ENCODE results near the gene TGFBI.

TGFBI gene

DNA sequence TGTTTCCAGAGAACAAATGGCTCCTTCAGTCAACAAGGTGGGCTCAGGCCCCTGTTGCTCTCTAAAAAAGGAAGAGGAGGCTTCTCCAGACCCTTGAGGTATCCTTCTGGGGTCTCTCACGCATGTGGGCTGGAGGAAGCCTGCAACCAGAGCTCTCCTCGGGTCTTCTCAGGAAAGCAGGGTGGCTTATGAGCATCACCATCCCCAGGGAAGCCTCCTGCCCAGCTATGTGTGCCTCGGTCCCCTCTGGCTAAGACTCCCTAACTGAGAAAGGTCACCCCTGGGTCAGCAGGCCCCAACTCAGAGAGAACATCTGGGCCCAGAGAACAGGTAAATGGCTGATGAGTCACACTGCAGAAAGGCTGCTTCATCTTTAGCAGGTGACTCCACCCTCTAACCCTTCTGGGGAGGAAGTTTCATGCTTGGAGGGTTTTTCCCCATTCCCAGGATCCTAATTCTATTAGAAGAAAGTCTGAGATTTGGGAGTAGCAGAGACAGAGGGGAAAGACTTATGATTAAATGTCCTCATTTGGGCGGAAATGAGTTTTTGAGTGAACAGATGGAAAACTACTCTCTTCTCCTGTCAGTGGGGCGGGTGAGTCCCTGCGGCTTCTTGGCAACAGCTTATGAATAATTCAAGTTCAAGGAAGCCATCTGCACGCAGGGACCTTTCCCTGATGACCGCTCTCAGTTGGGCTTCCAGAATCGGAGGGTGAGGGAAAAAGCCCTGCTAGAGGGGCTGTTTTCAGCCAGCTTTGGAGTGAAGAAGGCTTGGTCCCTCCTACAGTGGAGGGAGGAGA lies 41.9 kb downstream of the TGFBI start:
- no peak for DNase-seq

DNA sequence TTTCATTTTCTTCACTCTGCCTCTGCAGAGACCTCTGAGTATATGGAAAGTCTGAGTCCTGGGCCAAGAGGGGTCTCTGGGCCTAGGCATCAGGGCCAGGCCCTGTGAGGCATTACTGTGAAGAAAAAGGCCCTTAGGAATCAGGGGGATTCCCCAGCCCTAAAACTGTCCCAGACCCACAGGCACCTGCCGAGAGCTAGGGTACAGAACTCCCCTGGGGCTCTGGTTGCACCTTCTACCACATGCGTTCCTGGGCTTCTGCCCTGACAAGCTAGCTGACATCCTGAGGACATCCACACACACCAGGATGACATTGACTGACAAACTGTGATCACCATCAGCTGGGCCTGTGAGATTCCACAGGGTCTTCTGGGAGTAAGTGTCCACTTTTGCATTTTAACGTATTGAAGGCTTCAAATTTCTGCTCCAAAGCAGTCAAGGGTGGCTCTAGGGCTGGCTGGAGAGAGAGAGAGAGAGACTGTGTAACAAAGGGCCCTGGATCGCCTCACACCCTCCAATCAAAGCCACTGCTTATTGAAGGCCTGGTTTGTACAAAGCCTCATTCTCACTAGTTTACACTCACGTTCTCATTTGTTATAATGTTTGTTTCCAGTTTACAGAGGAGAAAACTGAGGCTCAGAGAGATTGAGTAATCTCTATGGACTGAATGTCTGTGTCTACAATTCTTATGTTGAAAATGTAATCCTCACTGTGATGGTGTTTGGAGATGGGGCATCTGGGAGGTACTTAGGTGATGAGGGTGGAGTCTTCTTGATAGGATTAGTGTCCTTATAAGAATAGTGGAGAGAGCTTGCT lies 45.1 kb downstream of the TGFBI start:
- DNase-seq = no peak

DNA sequence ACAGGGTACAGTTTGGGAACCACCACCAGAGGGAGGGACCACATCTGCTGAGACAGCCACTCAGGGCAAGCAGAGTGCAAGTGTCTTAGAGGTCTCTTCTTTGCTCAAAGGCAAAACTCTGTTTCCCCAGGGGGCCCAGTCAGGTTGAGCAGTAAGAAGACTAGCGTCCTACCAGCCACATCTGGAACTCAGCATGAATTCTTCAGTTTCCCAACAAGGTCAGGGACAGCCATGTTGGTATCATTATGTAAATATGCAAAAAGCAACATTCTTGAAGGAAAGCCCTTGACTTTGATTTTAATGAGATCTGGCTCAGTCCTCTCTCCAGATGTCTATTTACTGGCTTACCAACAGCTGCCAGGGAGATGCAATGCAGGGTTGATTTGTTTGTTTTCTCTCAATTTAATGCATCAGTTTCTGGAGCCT lies 46.7 kb downstream of the TGFBI start:
- DNase-seq = no peak

DNA sequence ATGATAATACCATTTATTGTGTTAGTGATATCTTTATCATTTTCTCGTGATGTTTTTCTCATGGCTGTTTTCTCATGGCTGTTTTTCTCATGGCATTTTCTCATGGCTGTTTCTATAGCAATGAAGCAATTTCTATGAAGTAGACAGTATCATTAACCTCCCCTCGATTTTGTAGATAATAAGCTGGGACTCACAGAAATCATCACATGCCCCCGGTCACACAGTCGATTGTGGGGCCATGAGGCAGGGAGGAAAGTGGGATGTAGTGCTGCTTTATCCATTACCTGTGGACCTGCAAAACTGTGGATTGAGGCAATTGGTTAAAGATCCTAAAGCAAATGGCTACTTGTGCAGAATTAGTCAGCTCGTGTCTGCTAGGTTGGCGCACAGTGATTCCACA lies 47.3 kb downstream of the TGFBI start:
- no peak for DNase-seq

DNA sequence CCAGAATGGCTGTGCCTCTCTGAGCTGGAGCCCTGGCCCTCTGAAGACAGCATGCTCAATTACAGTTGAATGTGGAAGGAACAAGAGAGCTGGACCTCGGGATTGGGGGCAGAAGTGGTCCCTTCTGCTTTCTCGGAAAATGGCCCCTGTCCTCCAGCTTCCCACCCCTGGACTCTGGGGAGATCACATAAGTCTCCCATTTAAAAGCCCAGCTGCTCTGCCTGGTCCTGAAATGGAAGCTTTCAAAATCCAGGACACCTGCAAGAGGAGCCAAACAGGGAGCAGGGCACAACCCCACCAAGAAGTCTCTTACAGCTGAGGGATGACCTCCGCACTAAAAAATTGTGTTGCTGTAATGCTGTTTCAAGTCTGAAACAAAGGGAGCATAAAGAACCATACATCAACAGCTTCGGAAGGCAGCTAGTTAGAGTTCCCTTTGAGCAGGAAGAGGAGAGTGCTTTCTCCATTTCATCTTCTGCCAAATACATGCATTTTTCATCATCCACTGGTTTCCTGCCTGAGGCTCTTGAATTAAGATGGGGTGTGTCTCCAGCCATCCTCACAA lies 48.2 kb downstream of the TGFBI start:
- DNase-seq = no peak

DNA sequence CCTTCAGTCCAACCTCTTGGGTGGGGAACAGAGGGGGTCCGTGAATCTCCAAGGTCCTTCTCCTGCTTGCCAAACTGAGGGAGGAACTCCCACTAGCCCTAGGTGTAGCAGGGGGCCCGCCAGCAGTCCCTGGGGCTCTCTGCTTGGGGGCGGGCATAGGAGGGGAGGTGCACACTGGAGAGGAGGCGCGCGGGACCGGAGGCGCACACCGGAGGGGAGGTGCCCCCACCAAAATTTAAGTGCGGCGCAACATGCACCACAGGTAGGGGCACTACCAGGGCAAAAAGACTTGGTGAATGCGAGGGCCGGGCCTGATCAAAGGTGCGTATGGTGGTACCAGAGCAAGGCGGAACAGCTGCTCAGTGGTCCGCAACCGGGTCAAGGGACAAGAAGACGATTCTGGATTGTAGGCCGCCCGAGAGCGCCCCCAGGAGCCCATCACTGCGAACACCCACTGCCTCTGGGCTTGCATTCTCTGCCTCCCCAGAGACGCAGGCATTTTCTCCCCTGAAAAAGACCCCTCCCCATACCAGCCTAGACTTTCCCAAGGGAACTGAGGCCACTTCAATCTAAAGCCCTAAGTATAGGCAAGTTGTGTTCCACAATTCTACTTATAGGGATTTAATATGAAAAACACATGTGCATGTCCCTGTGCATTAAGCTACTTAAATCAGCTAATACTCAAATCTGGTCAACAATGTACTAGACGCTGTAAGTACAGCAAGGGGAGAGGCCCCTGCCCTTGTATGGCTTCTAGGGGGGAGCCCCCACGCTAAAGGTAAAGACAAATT lies 50.6 kb downstream of the TGFBI start:
- no peak for DNase-seq

DNA sequence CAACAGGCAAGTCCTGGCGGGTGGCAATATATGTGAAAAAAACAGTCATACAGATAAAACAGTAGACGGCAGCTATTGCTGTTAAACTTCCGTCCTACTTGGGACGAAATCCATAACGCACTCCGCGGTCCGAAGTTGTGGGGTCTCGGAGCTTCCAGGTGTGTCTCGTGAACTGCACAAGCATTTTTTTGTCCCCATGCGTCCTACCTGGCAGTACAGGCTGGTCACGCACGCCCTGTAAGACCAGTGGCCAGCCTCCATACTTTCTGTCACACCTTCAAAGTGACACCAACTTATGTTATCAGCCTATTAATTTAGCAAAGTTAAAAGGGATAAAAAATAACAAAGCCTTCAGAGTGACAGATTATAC lies 51.3 kb downstream of the TGFBI start:
- DNase-seq = no peak

DNA sequence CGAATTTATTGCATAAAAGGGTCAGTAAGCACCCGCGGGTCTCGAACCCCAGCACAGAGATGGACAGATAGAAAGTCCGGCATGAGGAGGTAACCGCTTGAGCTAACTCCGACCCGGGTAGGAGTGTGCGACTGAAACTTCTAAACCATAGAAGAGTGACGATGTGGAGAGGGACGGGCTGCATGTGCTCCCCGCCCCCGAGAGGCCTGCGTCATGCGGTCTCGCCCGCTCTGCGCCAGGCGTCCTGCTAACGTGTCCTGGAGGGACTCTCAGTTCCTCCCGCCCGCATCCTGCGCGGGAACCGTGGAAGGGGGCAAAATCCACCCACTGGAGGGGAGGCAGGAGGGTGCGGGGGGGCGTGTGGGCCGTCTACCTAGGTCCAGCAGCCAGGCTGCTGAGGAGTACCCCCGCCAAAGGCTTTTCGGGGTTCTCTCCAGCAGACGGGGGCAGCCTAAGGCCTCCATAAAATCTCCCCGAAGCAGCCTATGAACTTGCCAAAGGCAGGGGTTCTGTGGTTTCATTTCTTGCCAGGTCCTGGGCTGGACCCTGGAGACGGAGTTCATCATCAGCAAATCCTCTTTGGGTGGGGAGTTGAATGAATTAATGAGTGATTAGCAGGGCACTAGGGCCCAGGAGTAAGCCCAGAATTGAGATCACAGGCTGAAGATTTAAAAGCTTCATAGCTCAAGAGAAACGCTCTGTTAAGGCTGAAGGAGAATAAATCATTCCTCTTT lies 51.9 kb downstream of the TGFBI start:
- DNase-seq = peak; percentile 90

DNA sequence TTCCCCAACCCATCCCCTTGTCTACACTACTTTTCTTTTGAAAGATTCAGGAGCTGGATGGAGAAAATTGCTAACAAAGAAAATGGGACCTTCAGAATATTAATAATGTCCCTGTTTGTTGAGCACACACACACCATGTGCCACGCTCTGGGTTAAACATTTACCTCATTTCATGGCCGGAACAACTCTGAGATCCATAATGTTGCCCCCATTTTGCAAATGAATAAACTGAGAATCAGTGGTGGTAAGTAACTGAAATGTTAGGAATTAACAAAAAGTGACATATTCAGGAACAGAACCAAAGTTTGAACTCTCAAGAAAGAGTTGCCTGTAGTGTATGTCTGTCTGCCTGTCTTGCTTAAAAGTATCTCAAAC lies 52.4 kb downstream of the TGFBI start:
- DNase-seq = no peak

DNA sequence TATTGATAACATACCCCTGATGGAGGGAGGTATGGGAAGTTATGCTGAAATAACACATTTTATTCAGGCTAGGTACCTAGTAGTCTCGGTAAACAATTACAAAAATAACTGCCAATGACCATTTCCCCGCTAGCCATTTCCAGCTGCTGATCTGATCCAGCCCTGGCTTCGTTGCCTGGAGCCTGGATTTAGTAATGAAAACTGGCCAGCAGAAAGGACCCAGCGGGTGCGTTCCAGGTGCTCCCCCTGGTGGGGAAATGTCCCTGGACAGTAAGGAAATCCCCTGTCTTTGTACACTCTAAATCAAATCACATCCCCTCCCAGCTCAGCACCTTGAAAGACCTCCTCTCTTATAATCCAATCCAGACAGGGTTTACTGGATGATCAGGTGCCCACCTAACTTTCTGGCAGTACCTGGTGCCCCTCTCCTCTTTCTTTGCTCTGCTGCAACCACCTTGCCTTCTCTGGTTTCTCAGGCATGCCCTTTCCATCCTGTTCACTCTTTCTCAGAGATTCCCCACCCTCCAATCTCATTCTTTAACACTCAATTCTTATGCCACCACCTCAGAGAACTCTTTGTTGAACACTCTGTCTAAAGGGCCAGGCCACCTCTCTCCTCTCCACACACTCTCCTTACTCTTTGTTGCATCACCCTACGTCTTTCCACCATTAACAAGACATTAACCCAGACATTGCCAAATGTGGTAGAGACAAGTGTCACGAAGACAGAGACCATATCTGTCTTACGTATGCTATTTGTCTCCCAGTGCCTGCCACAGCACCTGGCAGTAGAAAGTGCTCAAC lies 53.8 kb downstream of the TGFBI start:
- DNase-seq = peak; percentile 79

DNA sequence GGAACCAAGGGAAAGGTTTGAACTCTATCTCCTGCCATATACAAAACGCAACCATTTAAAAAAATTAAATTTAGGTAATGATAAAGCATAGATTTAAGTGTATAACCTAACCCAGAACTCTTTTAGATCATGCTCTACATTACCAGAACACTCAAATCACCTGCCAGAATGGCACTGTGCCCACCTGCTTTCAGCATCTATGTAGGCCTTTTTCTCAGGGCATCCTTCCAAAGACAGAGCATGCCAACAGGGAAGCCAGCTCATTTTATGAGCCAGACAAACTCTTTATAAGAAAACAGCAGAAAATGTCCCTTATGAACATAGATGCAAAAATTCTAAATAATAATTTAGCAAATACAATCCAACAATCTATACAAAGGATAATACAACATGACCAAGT lies 55.9 kb downstream of the TGFBI start:
- DNase-seq = no peak

DNA sequence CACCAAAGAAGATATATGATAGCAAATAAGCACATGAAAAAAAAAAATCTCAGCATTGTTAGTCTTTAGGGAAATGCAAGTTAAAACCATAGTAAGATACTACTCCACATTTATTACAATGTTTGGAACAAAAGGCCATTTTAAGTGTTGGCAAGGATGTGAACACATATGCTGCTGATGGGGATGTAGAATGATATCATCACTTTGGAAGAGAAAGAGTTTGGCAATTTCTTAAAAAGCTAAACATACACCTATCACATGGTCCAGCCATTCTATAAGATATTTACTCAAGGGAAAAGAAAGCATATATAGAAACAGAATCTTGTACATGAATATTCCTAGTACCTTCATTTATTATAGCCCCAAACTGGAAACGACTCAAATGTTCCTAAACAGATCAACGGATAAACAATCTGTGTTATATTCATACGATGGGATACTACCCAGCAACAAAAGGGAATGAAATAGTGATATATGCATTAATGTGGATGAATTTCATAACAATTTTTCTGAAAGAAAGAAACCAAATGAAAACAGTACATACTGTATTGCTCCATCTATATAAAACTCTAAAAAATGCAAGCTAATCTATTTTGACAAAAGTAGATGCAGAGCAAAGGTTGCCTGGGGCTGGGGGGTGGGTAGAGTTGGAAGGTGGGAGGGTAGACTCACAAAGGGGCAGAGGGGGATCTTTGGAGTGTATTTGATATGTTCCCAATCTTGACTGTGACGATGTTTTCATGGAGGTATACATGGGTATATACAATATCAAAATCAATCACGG lies 58.2 kb downstream of the TGFBI start:
- DNase-seq = no peak

DNA sequence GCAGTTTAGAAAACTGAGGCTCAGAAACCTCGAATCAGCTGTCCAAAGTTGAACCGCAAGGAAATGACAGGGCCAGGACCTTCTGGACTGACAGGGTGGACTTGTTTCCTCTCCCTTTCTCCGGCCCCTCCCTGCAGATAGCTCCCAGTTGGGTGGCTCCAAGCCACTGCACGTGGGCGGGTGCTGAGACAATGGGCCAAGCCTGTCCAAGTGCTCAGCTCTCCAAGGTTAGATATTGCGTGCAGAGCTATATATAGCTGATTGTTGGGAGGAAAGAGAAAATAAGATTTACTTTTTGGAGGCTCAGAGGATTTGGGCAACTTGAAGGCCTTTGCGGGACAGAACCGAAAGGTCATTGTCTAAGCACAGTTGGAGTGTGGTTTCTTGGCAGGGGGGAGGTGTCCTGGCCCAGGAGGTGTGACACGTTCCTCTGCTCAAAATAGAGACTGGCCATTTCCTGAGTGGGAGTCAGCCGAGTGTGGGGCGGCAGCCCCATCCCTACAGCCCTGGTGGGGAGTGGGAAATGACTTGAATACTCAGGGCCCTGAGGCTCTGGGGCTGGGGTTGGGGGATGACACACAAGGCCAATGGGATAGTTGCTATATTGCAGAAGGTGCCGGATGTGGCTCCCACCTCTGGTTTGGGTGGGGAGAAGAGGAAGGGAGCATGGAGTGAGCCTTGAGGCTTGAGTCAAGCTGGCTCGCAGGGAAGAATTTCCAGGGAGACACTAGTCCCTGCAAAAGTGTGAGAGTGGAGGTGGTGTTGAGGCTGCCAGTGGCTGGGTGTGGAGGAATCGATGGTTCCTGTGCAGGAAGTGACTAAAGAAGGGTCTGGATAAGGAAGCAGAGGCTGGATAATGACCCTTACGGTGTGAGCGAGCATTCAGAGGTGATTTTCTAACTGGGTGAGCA lies 59.4 kb downstream of the TGFBI start:
- no peak for DNase-seq

DNA sequence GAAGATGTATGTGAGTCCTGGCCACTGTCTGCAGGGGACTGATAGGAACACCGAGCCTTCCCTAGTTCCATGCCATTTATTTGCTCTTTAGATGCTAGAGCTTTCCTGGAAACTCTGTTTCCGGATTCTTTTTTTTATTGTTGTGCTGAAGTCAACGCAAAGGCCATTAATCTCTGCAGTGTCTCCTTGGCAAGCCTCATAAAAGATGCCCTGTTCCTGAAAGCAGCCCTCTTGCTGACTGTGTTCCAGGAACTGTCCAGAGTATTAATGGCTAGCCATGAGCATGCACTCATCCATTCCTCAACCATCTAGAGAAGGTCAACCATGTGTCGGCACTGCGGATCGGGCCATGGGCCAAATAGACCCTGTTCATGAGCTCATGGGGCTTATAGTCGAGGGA lies 61.0 kb downstream of the TGFBI start:
- DNase-seq = no peak

DNA sequence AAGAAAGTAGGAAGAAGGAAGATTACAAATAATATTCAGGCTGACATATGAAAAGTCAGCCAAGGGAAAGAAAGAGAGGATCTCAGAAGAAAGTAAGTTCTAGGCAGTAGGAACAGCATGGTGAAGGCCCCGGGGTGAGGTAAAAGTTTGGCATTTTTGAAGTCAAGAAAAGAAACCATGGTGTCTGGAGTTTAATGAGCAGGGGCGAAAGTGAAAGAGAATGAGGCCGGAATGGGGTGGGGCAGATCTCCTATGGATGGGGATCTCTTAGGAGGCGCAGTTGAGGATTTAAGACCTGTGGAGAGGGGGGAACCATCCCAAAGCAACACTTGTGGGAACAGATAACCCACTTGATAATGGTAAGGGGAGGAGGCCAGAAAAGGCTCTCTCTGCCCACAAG lies 61.5 kb downstream of the TGFBI start:
- no peak for DNase-seq

DNA sequence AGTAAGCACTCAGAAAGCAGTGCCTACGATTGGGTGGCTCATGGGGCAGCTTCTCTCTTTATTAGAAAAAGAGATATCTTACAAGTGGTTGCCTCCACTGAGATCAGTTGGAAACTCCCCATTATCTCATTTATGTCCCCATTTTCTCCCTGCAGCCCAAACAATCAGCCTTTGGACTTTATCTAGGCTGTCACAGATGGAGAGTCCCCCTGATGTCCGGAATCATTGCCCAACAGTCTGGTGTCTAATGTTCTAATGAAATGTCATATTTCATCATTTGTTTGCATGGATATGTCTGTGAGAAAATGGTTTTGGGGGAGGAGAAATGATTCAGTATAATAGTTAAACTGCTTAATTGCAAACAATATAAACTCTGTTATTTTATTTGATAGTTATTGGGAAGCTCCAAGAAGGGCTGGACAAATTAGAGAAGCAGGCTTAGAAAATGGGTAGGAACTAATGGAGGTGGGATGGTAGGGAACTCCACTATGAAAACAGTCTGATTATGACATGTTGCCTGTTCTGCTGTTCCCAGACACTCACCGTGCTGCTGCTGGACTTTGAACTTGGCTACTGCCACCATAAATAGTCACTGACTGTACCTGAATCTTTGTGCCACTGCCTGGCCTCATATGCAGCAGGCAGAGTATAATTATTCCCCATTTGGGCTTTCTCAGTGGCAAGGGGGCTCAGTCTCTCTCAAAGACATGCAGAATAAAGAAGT lies 65.6 kb downstream of the TGFBI start:
- DNase-seq = no peak

DNA sequence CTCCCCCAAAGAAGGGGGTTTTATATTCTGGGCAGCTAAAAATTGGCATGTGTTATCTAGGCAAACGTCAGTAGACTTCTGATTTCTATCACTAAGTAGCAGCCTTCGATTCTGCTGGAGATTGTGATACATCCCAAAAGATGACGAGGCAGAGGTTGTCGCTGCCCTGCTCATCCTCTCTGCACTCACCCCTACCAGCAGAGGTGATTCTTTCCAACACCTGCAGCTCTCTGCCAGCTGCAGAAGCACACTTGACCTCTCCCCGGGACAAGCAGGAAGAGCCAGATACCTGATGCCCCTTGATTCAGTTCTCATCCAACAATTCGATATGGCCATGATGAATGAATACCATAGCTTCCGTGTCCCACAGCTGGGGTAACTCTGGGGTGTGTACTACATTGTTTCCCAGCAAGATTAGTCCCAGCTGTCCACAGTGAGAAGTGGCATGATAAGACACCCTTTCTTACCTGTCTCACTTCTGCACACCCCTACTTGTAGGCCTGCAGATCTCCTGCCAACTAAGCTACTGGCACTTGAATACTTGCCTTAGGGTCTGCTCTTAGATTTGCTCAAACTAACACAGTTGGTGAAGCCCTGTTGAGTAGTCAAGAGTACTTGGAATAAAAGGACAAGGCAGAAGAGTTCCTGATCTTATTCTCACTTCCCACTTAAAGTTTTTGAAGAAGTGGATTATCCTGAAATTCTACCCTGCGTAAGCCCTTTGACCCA lies 66.3 kb downstream of the TGFBI start:
- DNase-seq = no peak

DNA sequence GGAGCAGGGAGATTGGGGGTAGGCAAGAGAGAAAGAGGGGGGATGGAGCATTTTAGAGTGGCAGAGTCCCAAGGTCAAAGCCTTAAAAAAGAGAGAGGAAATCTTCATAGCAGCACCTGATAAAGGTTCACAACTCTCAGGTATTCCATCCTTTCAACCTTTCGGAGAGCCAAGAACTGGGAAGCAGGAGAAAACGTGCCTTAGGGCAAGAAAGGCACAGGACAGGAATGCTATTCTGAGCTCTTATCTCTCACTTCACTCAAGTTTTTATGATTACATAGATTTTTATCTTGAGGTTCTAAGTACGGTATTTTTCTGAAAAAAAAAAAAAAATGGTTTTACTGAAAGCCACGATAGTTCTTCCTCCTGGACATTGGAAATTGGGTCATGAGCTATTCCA lies 69.4 kb downstream of the TGFBI start:
- DNase-seq = no peak

Measured in amniotic stem cell (primary cell).